Endodermal cell (in vitro differentiated cells): ENCODE measurements around the gene SYNGAP1. TPM values are rescaled to one million over a fixed set of nuclear protein-coding genes. Genes with fewer than 3 reads are reported as not detected.
"Not testable (repeated sequence)": the region's sequence is repeated elsewhere in the genome, so short reads cannot be mapped to it uniquely, and the experiment has no call there.

Source experiments
- DNase-seq: peaks from one replicate; pipeline ENCODE4 v3.0.0-alpha.2; 2017
- H3K27ac ChIP-seq: 2 replicates; pipeline ENCODE4 v1.5.1; 2013; ENCODE audit warnings: mild to moderate bottlenecking, low read depth, low read length, moderate library complexity
- H3K27me3 ChIP-seq: 2 replicates; pipeline ENCODE4 v1.6.1; 2013; ENCODE audit warnings: mild to moderate bottlenecking, low read length, moderate library complexity; ENCODE audit not compliant: insufficient read depth, control insufficient read depth, poor library complexity, severe bottlenecking
- H3K36me3 ChIP-seq: 2 replicates; pipeline ENCODE4 v1.7.0; 2013; ENCODE audit warnings: mild to moderate bottlenecking, low read length, moderate library complexity; ENCODE audit not compliant: control insufficient read depth, insufficient read depth
- H3K4me1 ChIP-seq: one replicate; pipeline ENCODE4 v1.7.0; 2013; ENCODE audit warnings: low read length; ENCODE audit not compliant: control insufficient read depth, insufficient read depth
- H3K4me3 ChIP-seq: 2 replicates; pipeline ENCODE4 v1.5.1; 2013; ENCODE audit warnings: mild to moderate bottlenecking, low read length, moderate library complexity
- H3K9ac ChIP-seq: 2 replicates; pipeline ENCODE4 v1.6.1; 2013; ENCODE audit warnings: mild to moderate bottlenecking, low read length, moderate library complexity; ENCODE audit not compliant: poor library complexity, severe bottlenecking; ENCODE audit errors: extremely low read depth
- H3K9me3 ChIP-seq: 2 replicates; pipeline ENCODE4 v1.6.1; 2013; ENCODE audit warnings: mild to moderate bottlenecking, low read length, moderate library complexity; ENCODE audit not compliant: control insufficient read depth
- H3K27ac Mint-ChIP-seq: 2 replicates; pipeline ENCODE4 v1.8.0; 2020; ENCODE audit warnings: mixed read lengths
- H3K27me3 Mint-ChIP-seq: 2 replicates; pipeline ENCODE4 v1.8.0; 2021; ENCODE audit warnings: mild to moderate bottlenecking, mixed read lengths; ENCODE audit not compliant: insufficient read depth
- H3K36me3 Mint-ChIP-seq: 2 replicates; pipeline ENCODE4 v1.8.0; 2020; ENCODE audit warnings: low read depth, mixed read lengths
- H3K4me1 Mint-ChIP-seq: 2 replicates; pipeline ENCODE4 v1.8.0; 2020; ENCODE audit warnings: mixed read lengths
- H3K4me3 Mint-ChIP-seq: 2 replicates; pipeline ENCODE4 v1.8.0; 2020; ENCODE audit warnings: mild to moderate bottlenecking, moderate library complexity, mixed read lengths
- H3K9me3 Mint-ChIP-seq: 2 replicates; pipeline ENCODE4 v1.8.0; 2020; ENCODE audit warnings: mild to moderate bottlenecking, mixed read lengths
- WGBS, 2 experiments: methylation state at CpG; one replicate each; pipeline versions ENCODE4 v1.1.5 to v1.1.7; 2013; ENCODE audit warnings: missing lambda C conversion rate in 2 of 2, mixed read lengths in 1 of 2; ENCODE audit not compliant: insufficient coverage in 1 of 2, insufficient read length in 1 of 2; 5-methylcytosine and 5-hydroxymethylcytosine counted together
- long read RNA-seq, 4 experiments: library from polyadenylated mRNA in 2 of 4; library from RNA in 1 of 4; library from capped mRNA in 1 of 4; stranded (forward) in 3 of 4; unstranded in 1 of 4; transcript quantifications; one replicate each; pipeline ENCODE4 v2.0.0, GENCODE V29; 2020 to 2021; ENCODE audit warnings: inconsistent platforms in 1 of 4
- polyA plus RNA-seq, 2 experiments: library from polyadenylated mRNA; stranded (reverse); fragments of 50-300 nt; gene quantifications; one replicate each; pipeline ENCODE4 v1.2.3, GENCODE V29; 2013
- total RNA-seq, 2 donors: library from RNA; stranded (reverse); fragmentation: NEBNext Ultra II Directional in 1 of 2; extraction: Animal tissue kit (Norgen Biotek cat#: 25700) in 1 of 2; gene quantifications; 2 replicates in 1 of 2; 3 replicates in 1 of 2; pipeline ENCODE4 v1.2.1, GENCODE V29; 2021
- TF ChIP-seq, protein P1 (sequence below): fragments of 200-600 bp; sonication (generic); conservative IDR thresholded peaks from 2 replicates; pipeline ENCODE4 v1.5.0; 2021; ENCODE audit warnings: antibody characterized with exemption, mild to moderate bottlenecking

SYNGAP1 gene
- 10 to 100 TPM; 90.2 to 94.2 TPM for total RNA-seq
- polyA plus RNA-seq (2013, experiment 1 of 2), result 63.4 TPM
- polyA plus RNA-seq (2013, experiment 2 of 2), result 54.7 TPM
- long read RNA-seq, experiment 1, partial matches to known transcripts, result 3 of 10 reads
- long read RNA-seq, experiment 1, other reads (novel, unspliced or antisense), result 7 of 10 reads
- long read RNA-seq, experiment 2, partial matches to known transcripts, result 0 of 1 reads
- long read RNA-seq, experiment 2, other reads (novel, unspliced or antisense), result 1 of 1 reads
- long read RNA-seq, experiment 3, partial matches to known transcripts, result 0 of 1 reads
- long read RNA-seq, experiment 3, other reads (novel, unspliced or antisense), result 1 of 1 reads
- long read RNA-seq, experiment 4, result 0 reads

DNA sequence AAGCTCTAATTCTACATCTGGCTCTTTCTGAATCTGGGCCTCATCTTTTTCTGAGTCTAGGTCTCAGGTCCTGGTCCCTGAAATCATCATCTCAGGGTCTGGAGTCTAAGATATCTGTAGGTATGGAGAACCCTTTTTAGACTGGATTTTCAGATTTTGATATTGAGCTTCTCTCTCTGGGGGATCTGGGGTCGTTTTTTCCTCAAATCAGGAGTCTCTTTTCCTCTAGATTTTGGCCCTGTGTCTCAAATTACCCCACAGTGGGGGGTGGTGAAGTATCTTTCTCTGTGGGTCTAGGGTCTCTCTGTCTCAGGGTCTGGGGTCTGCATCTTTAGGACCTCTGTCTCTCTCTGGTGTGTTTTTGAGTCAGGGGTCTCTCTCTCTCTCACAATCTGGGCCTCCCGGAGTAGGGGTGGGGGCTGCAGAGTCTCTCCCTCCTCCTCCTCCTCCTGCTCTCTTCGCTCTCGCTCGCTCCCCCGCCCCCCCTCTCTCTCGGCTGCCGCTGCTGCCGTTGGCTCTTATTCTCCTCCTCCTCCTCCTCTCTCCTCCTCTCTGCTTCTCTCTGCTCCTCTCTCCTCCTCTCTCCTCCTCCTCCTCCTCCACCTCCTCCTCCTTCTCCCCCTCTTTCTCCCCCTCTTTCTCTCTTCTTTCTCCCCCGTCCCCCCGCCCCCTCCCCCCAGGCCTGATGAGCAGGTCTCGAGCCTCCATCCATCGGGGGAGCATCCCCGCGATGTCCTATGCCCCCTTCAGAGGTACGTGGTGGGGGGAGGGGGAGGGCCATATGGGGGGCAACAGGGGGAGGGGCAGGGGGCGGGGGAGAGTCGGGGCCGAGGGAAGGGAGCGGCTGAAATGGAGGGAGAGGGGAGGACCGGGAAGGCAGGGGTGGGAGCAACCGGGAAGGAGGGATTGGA lies at the start of gene SYNGAP1:
Gene SYNGAP1 (plus strand): TSS at position 486 of the 911 bp plus-strand sequence. CDS start 200 bp downstream, at position 686.
- Histone ChIP-seq H3K4me3 (peak within 1 kb of the TSS; percentile 97), H3K27ac (peak within 1 kb of the TSS; percentile 85), H3K9me3 (no peaks in the 10 kb centered on the region), H3K27me3 (no peaks in the 10 kb centered on the region), H3K36me3 (peaks cover 20% of the 10 kb centered on the region), H3K9ac (no peak within 1 kb of the TSS), H3K4me1 (peaks cover 4% of the 10 kb centered on the region)
- TF ChIP-seq, protein P1, sequence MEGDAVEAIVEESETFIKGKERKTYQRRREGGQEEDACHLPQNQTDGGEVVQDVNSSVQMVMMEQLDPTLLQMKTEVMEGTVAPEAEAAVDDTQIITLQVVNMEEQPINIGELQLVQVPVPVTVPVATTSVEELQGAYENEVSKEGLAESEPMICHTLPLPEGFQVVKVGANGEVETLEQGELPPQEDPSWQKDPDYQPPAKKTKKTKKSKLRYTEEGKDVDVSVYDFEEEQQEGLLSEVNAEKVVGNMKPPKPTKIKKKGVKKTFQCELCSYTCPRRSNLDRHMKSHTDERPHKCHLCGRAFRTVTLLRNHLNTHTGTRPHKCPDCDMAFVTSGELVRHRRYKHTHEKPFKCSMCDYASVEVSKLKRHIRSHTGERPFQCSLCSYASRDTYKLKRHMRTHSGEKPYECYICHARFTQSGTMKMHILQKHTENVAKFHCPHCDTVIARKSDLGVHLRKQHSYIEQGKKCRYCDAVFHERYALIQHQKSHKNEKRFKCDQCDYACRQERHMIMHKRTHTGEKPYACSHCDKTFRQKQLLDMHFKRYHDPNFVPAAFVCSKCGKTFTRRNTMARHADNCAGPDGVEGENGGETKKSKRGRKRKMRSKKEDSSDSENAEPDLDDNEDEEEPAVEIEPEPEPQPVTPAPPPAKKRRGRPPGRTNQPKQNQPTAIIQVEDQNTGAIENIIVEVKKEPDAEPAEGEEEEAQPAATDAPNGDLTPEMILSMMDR, result no peak
- peaks cover 50% of the 10 kb centered on the region for H3K4me1 Mint-ChIP-seq
- H3K36me3 Mint-ChIP-seq, result peaks cover 32% of the 10 kb centered on the region
- peak within 1 kb of the TSS; percentile 97 for H3K4me3 Mint-ChIP-seq
- DNase-seq, result peak; percentile 84
- no peaks in the 10 kb centered on the region for H3K27me3 Mint-ChIP-seq
- peak within 1 kb of the TSS; percentile 98 for H3K27ac Mint-ChIP-seq
- no peaks in the 10 kb centered on the region for H3K9me3 Mint-ChIP-seq
- WGBS, 2 experiments, result 0 to 2% methylated on average over 6 to 15 of the region's 22 CpGs

DNA sequence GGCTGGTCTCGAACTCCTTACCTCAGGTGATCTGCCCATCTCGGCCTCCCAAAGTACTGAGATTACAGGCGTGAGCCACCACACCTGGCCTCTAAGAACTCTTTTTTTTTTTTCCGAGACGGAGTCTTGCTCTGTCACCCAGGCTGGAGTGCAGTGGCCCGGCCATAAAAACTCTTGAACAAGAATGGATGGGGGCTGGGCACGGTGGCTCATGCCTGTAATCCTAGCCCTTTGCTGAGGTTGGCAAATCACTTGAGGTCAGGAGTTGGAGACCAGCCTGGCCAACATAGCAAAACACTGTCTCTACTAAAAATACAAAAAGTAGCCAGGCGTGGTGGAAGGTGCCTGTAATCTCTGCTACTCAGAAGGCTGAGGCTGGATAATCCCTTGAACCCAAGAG lies 48.0 kb upstream of the SYNGAP1 start:
- H3K27me3 ChIP-seq, H3K9me3 Mint-ChIP-seq, H3K36me3 Mint-ChIP-seq, H3K36me3 ChIP-seq, H3K4me3 ChIP-seq, H3K9me3 ChIP-seq, DNase-seq, H3K27ac ChIP-seq, H3K9ac ChIP-seq, H3K27ac Mint-ChIP-seq, H3K27me3 Mint-ChIP-seq, H3K4me3 Mint-ChIP-seq: not testable (repeated sequence)
- peaks cover 27% of the 10 kb centered on the region for H3K4me1 Mint-ChIP-seq
- peaks cover 11% of the 10 kb centered on the region for H3K4me1 ChIP-seq
- WGBS, 2 experiments, result 89 to 97% methylated on average over 6 to 8 of the region's 8 CpGs

DNA sequence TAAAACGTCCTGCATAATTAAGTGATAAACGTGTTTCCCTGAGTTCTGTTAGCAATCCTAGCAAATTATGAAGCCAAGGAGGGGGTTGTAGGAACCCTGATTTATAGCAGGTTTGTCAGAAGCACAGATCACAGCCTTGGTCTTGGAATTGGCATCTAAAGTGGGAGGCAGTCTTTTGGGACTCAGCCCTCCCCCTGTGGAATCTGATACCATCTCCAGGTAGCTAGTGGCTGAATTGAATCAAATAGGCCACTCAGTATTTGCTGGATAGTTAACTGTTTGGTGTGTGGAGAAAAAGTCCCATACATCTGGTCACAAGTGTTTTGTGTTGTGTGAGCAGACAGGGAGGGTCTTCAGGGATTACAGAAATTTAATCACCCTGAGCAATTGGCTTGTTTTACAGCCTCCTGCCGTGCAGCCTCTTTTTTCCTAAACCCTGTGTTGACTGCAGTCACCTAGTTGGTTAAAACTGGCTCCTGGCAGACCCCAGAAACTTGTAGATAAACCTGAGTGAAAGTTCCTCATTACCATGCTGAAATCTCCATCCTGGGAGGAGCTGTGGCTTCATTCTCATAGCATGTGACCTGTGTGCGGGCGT lies 47.2 kb upstream of the SYNGAP1 start:
- H3K4me1 ChIP-seq, result peaks cover 11% of the 10 kb centered on the region
- no peak overlapping the region for H3K4me3 ChIP-seq
- H3K9ac ChIP-seq, result no peak overlapping the region
- no peaks in the 10 kb centered on the region for H3K9me3 Mint-ChIP-seq
- WGBS, 2 experiments, result 64 to 75% methylated on average over 5 of the region's 5 CpGs
- H3K27me3 ChIP-seq, result no peaks in the 10 kb centered on the region
- H3K27ac ChIP-seq, result no peak overlapping the region
- H3K9me3 ChIP-seq, result no peaks in the 10 kb centered on the region
- TF ChIP-seq, protein P1, result no peak
- DNase-seq, result peak; percentile 58
- peak overlapping the region; percentile 92 for H3K27ac Mint-ChIP-seq
- no peaks in the 10 kb centered on the region for H3K27me3 Mint-ChIP-seq
- H3K36me3 ChIP-seq, result no peaks in the 10 kb centered on the region
- H3K4me1 Mint-ChIP-seq, result peaks cover 27% of the 10 kb centered on the region
- H3K4me3 Mint-ChIP-seq, result no peak overlapping the region
- no peaks in the 10 kb centered on the region for H3K36me3 Mint-ChIP-seq
